Measurements from ENCODE around the gene LRRC63. TPM values are rescaled to one million over a fixed set of nuclear protein-coding genes. Genes with fewer than 3 reads are reported as not detected.

The LRRC63 gene
- total RNA-seq, 1 experiment from 2014 or later = 0.38 TPM

GRCh38 chr13:46178143-46178542 is 33.6 kb upstream of the LRRC63 start:
- no peak for DNase-seq
- H3K4me1 Mint-ChIP-seq (ENCODE audit: low read depth, unreplicated experiment) = peaks cover 17% of the 10 kb centered on the region

DNA sequence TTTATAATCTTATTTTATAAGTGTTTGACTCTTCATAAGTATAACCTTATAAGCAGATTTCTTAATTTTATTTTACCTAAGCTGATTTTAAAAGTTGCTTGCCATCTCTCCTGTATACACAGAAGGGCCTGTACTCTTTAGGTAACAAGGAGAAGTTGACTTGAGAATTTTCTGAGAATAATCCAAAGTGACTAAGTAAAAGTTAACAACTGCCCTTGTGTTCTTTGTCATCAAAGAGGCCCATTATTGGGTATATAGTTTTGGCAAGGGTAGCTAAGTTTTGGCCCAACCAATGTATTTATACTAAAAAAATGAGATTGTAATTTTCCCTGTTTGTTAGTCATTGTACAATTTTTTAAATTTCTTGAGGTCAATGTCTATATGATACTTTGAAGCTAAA is 32.9 kb upstream of the LRRC63 start:
- BruUV-seq (replicated peaks) = no TSS peak
- Mint-ChIP-seq H3K9me3 (ENCODE audit: low read depth, unreplicated experiment) (no peaks in the 10 kb centered on the region), H3K4me3 (ENCODE audit: low read depth, unreplicated experiment) (no peak overlapping the region), H3K27me3 (ENCODE audit: unreplicated experiment) (no peaks in the 10 kb centered on the region), H3K4me1 (ENCODE audit: low read depth, unreplicated experiment) (peaks cover 17% of the 10 kb centered on the region), H3K27ac (ENCODE audit: unreplicated experiment) (no peak overlapping the region), H3K36me3 (ENCODE audit: insufficient read depth, unreplicated experiment) (peaks cover 15% of the 10 kb centered on the region)
- CTCF ChIA-PET = interaction anchor here (1.0 kb wide), 1 partner anchor 25 kb away, joined by 5 read pairs; no protein-coding TSS in a partner anchor
- intact Hi-C loops (cut with micrococcal nuclease; ENCODE audit: unreplicated experiment) = no loop called here
- no peak for DNase-seq
- no peak for TF ChIP-seq CTCF (IDR thresholded peaks at IDR 0.05; ENCODE audit: unreplicated experiment)

More at GRCh38 chr13:46178143-46178542, 33.6 kb upstream of the LRRC63 start:
- H3K4me3 Mint-ChIP-seq (ENCODE audit: low read depth, unreplicated experiment) = no peak overlapping the region
- no peak for TF ChIP-seq CTCF (IDR thresholded peaks at IDR 0.05; ENCODE audit: unreplicated experiment)
- intact Hi-C loops (cut with micrococcal nuclease; ENCODE audit: unreplicated experiment) = no loop called here
- H3K36me3 Mint-ChIP-seq (ENCODE audit: insufficient read depth, unreplicated experiment) = peaks cover 15% of the 10 kb centered on the region
- no peaks in the 10 kb centered on the region for H3K27me3 Mint-ChIP-seq (ENCODE audit: unreplicated experiment)
- CTCF ChIA-PET = interaction anchor here (0.6 kb wide), 1 partner anchor 16 kb away, joined by 4 read pairs; no protein-coding TSS in a partner anchor
- H3K9me3 Mint-ChIP-seq (ENCODE audit: low read depth, unreplicated experiment) = no peaks in the 10 kb centered on the region
- H3K27ac Mint-ChIP-seq (ENCODE audit: unreplicated experiment) = no peak overlapping the region
- no TSS peak for BruUV-seq (replicated peaks)

DNA sequence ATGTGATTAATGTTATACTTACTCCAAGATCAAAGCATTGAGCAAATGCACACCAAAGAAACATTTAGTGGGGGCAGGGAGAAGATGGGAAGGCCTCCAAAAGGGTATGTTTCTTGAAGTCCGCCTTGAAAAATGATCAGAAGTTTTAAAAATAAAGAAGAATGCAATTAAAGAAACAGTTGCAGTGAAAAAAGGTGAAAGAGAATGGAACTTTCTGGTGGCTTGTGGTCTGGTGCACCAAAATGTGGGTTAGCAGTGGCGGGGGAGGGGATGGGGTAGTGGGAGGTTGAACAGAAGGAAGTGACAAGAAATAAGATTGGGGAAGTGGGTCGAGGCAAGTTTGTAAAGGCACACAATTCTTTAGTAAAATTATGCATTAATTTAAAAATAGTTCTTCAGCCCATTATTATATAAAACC is 32.2 kb upstream of the LRRC63 start:
- no peak for TF ChIP-seq CTCF (IDR thresholded peaks at IDR 0.05; ENCODE audit: unreplicated experiment)
- BruUV-seq (replicated peaks) = no TSS peak

DNA sequence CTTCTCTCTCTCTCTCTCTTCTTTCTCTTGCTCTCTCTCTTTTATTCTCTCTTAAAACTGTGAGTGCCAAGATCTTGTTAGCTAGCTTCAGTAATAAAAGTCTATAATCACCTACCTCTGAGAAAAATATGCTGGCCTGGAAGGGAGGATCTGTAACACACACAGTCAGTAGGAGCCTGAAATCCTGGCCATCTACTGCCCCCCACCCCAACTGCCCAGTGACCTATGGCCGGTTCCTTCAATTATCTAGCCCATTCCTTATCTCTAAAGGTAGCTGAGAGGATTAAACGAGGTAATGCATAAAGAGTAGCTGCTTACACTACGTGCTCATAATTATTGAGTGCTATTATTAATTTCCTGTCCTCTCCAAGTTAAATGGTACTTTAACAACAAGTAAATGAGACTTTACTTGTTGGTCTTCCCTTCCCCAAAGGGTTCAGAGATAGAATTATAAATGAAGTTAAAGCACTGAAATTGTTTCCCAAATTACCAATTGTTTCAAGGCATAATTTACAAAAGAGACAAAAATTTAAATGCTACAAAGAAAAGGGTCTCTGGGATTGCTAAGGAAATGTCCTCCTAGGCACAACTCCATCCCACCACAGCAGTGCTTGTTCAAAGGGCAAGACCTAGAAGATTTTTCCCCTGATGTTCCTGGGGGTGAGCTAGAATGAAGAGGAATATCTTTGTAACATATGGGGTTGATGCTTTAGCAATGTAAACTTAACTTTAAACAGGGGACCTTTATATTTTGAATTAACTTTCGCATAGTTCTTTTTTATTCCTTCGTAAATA is 31.6 kb upstream of the LRRC63 start:
- Mint-ChIP-seq H3K36me3 (ENCODE audit: insufficient read depth, unreplicated experiment) (peaks cover 11% of the 10 kb centered on the region), H3K4me3 (ENCODE audit: low read depth, unreplicated experiment) (peak overlapping the region; percentile 60), H3K9me3 (ENCODE audit: low read depth, unreplicated experiment) (no peaks in the 10 kb centered on the region), H3K4me1 (ENCODE audit: low read depth, unreplicated experiment) (peaks cover 17% of the 10 kb centered on the region), H3K27me3 (ENCODE audit: unreplicated experiment) (no peaks in the 10 kb centered on the region), H3K27ac (ENCODE audit: unreplicated experiment) (no peak overlapping the region)
- CTCF ChIA-PET = no interaction called here
- no peak for TF ChIP-seq CTCF (IDR thresholded peaks at IDR 0.05; ENCODE audit: unreplicated experiment)
- no peak for DNase-seq
- intact Hi-C loops (cut with micrococcal nuclease; ENCODE audit: unreplicated experiment) = no loop called here
- BruUV-seq (replicated peaks) = no TSS peak

More for the DNA sequence above, 32.2 kb upstream of the LRRC63 start:
- Mint-ChIP-seq H3K27me3 (ENCODE audit: unreplicated experiment) (no peaks in the 10 kb centered on the region), H3K9me3 (ENCODE audit: low read depth, unreplicated experiment) (no peaks in the 10 kb centered on the region), H3K4me3 (ENCODE audit: low read depth, unreplicated experiment) (peak overlapping the region; percentile 60), H3K4me1 (ENCODE audit: low read depth, unreplicated experiment) (peaks cover 17% of the 10 kb centered on the region), H3K27ac (ENCODE audit: unreplicated experiment) (no peak overlapping the region), H3K36me3 (ENCODE audit: insufficient read depth, unreplicated experiment) (peaks cover 12% of the 10 kb centered on the region)
- intact Hi-C loops (cut with micrococcal nuclease; ENCODE audit: unreplicated experiment) = no loop called here
- CTCF ChIA-PET = interaction anchor here (1.0 kb wide), 1 partner anchor 24 kb away, joined by 5 read pairs; no protein-coding TSS in a partner anchor
- no peak for DNase-seq

All from Calu3 (cell line).